Lower lobe of right lung (tissue), 2 donors: ENCODE results near the gene CDC42EP1. TPM values are rescaled to one million over a fixed set of nuclear protein-coding genes. Genes with fewer than 3 reads are reported as not detected.

Source experiments
- ATAC-seq, 2 donors: fragments of 200-7000 bp; cut with Tn5 transposase; one replicate each; pipeline ENCODE4 v1.9.1; 2020 to 2022; ENCODE audit warnings: mild to moderate bottlenecking in 2 of 2, moderate library complexity in 2 of 2
- DNase-seq: peaks from one replicate; pipeline ENCODE4 v3.0.0-alpha.2; 2020
- H3K27ac ChIP-seq: fragments of 200-600 bp; one replicate; pipeline ENCODE4 v1.8.0; 2022
- H3K27me3 ChIP-seq: fragments of 200-600 bp; one replicate; pipeline ENCODE4 v1.8.0; 2022; ENCODE audit warnings: low read depth
- H3K36me3 ChIP-seq: fragments of 200-600 bp; one replicate; pipeline ENCODE4 v1.8.0; 2022; ENCODE audit warnings: mild to moderate bottlenecking
- H3K4me1 ChIP-seq: fragments of 200-600 bp; one replicate; pipeline ENCODE4 v1.8.0; 2022
- H3K4me3 ChIP-seq: fragments of 200-600 bp; one replicate; pipeline ENCODE4 v1.8.0; 2022; ENCODE audit warnings: mild to moderate bottlenecking
- H3K9me3 ChIP-seq: fragments of 200-600 bp; one replicate; pipeline ENCODE4 v1.8.0; 2022
- CTCF ChIP-seq: fragments of 200-600 bp; IDR thresholded peaks from one replicate; pipeline ENCODE4 v1.8.0; 2022; ENCODE audit warnings: antibody characterized with exemption, mild to moderate bottlenecking
- intact Hi-C: fragments of 100-400 bp; cut with DNase I; formaldehyde crosslinking; loops from one replicate; pipeline ENCODE4 v1.11.0; 2022
- total RNA-seq: library from RNA; stranded (reverse); fragmentation: NEBNext Ultra II Directional; extraction: Animal tissue kit (Norgen Biotek cat#: 25700); gene quantifications from one replicate; pipeline ENCODE4 v1.2.1, GENCODE V29; 2021
- donor health status: DM: no; HTN: yes; CAD: no; lungs with severe emphysema.

The CDC42EP1 gene
- total RNA-seq, 1 donor from 2014 or later, result 46.0 TPM

DNA sequence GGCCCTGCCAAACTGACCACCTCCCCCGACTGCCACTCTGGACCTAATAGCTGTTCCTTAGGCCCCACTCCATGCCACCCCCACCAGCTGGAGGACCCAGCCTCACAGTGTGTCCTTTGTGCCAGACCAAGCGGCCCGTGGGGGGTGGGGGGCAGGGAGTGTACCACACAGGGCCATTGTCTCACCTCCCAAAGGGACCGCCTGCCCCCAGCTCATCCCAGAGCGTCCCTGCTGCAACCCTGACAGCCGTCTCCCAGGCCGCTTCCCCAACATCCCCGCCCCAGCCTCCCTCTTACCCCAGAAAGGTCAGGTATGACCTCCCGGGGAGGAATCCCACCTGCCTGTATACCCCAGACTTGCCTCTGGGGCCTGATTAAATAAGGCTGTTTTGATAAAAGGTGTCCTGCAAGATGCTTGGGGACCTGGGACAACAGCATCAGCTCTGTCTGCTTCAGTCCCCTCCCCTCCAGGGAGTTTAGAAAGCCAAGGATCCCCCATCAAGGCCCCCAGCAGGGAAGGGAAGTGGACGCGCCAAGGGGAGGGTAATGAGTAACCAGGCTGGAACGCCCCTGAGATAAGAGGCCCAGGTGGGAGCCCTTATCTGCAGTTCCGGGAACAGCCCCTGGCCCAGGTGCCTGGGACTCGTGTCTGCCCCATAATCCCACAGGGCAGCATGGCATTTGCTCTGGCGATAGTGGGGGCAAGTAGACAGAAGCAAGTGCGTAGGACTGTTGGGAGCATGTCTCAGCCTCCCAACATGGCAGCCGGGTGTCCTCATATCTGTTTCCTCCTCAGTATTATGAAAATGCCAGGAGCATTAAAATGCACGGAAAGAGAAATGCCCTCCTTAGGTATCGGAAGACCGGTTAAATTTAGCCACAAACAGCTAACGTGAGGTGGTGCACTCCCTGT, 9.0 kb downstream of the CDC42EP1 start:
- intact Hi-C loops, result no loop called here

GRCh38 chr22:37569921-37570660, 9.8 kb downstream of the CDC42EP1 start:
- ATAC-seq, result peak; percentile 0 to 5
- peaks cover 64% of the 10 kb centered on the region for H3K4me1 ChIP-seq
- TF ChIP-seq CTCF, result no peak
- H3K27me3 ChIP-seq, result no peaks in the 10 kb centered on the region
- H3K4me3 ChIP-seq, result no peak overlapping the region
- peak overlapping the region; percentile 67 for H3K27ac ChIP-seq
- no peaks in the 10 kb centered on the region for H3K9me3 ChIP-seq
- intact Hi-C loops, result no loop called here
- peaks cover 34% of the 10 kb centered on the region for H3K36me3 ChIP-seq
- DNase-seq, result peak; percentile 71

More for the DNA sequence above, 9.0 kb downstream of the CDC42EP1 start:
- Histone ChIP-seq H3K27ac (peak overlapping the region; percentile 67), H3K9me3 (no peaks in the 10 kb centered on the region), H3K4me3 (no peak overlapping the region), H3K4me1 (peaks cover 65% of the 10 kb centered on the region), H3K27me3 (no peaks in the 10 kb centered on the region), H3K36me3 (peaks cover 34% of the 10 kb centered on the region)
- ATAC-seq, result peak; percentile 66 to 72
- DNase-seq, result peak; percentile 79
- TF ChIP-seq CTCF, result no peak

- ATAC-seq, result no peak
- H3K36me3 ChIP-seq, result peaks cover 34% of the 10 kb centered on the region
- no peak for DNase-seq
- H3K4me3 ChIP-seq, result no peak overlapping the region
- intact Hi-C loops, result no loop called here
- TF ChIP-seq CTCF, result no peak
- no peaks in the 10 kb centered on the region for H3K27me3 ChIP-seq
- no peaks in the 10 kb centered on the region for H3K9me3 ChIP-seq
- H3K27ac ChIP-seq, result no peak overlapping the region
- peaks cover 63% of the 10 kb centered on the region for H3K4me1 ChIP-seq
These were observed 10.3 kb downstream of the CDC42EP1 start for GRCh38 chr22:37570661-37570976.

DNA sequence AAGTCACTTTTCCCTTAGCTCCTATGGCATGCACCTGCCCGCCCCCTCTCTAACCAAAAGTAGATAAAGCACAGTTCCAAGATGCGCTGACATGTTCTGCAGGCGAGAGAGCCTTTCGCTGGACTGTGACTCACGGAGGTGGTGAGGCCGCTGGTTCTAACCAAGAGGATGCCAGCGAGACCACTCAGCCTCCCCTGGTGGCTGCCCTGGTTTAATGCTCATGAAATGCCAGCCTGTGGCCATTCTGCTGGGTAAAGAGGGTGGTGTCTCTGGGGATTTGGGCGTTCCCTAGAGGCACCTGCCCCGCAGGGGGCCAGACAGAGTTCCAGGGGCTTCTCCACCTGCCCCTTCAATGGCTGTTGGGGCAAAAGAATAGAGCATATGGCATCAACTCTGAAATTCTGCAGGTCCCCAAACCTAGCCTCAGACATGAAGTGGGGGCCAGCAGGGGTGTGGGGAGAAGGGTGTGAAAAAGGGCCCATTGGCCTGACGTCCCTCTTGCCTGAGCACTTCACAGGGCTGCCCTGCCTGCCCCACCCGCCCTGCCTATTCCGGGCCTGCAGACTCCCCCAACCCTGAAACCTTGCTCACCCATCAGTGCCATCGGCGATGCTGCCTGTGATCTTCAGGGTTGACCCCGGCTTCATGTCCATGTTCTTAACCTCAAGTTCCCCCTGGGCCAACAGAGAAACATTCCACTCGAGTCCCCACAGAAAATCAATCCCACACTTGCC, 11.1 kb downstream of the CDC42EP1 start:
- intact Hi-C loops, result no loop called here
- DNase-seq, result no peak
- peaks cover 55% of the 10 kb centered on the region for H3K4me1 ChIP-seq

More for the DNA sequence above, 11.1 kb downstream of the CDC42EP1 start:
- ATAC-seq, result no peak
- H3K27me3 ChIP-seq, result no peaks in the 10 kb centered on the region
- no peaks in the 10 kb centered on the region for H3K9me3 ChIP-seq
- TF ChIP-seq CTCF, result no peak
- H3K27ac ChIP-seq, result no peak overlapping the region
- H3K36me3 ChIP-seq, result peaks cover 26% of the 10 kb centered on the region
- H3K4me3 ChIP-seq, result no peak overlapping the region
